ENCODE results near the gene SOD1. TPM values are rescaled to one million over a fixed set of nuclear protein-coding genes. Genes with fewer than 3 reads are reported as not detected.

Gene SOD1
- total RNA-seq, 1 donor from 2014 or later = 162 TPM

DNA sequence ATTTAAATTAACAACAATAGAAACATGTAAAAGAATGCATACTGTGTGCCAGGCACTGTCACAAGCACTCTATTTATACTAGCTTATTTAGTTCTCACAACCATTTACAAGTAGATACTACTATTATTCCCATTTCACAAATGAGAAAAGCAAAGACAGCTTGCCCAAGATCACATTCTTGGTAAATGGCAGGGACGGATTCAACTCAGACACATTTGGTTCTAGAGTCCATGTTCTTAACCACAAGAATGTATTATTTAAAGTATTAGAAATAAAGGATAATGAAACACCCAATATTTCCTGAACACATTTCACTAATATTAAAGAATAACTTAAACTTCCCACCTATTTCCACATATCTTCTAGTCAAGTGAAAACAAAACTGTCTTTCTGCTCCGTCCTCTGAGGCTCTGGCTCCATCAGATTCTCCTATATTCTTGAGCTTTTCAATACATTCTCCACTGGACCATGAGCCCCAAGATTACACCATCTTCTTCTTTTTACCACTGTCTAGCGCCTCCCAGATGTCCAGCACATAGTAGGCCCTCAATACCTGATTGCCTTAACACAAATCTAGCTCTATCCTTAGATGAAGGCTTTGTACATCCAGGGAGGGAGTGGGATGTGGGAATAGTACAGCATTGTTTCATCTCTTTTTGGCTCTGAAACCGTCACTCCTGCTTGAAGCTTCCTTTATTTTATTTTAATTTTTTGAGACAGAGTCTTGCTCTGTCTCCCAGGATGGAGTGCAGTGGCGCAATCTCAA lies 29.3 kb downstream of the SOD1 start:
- intact Hi-C loops (cut with DNase I) = no loop called here
- TF ChIP-seq POLR2AphosphoS5 (IDR thresholded peaks at IDR 0.05; ENCODE audit: insufficient read depth in 1 of 2, low read depth in 1 of 2) (no peak), CTCF (IDR thresholded peaks at IDR 0.05) (no peak), POLR2A (IDR thresholded peaks at IDR 0.05) (no peak)
- no peaks in the 10 kb centered on the region for H3K27me3 ChIP-seq
- no peaks in the 10 kb centered on the region for H3K9me3 ChIP-seq
- no peak overlapping the region for H3K4me3 ChIP-seq
- no peak overlapping the region for H3K27ac ChIP-seq
- H3K36me3 ChIP-seq = peaks cover 4 to 83% of the 10 kb centered on the region in 2 donors
- no peaks in the 10 kb centered on the region for H3K4me1 ChIP-seq
- DNase-seq (ENCODE audit: extremely low spot score in 2 of 2) = no peak

- Histone ChIP-seq H3K27ac (no peak overlapping the region), H3K36me3 (peaks cover 4 to 70% of the 10 kb centered on the region in 2 donors), H3K9me3 (no peaks in the 10 kb centered on the region), H3K4me1 (no peaks in the 10 kb centered on the region), H3K4me3 (no peak overlapping the region), H3K27me3 (no peaks in the 10 kb centered on the region)
- intact Hi-C loops (cut with DNase I) = no loop called here
- no peak for DNase-seq (ENCODE audit: extremely low spot score in 2 of 2)
- no peak for TF ChIP-seq POLR2AphosphoS5 (IDR thresholded peaks at IDR 0.05; ENCODE audit: insufficient read depth in 1 of 2, low read depth in 1 of 2)
- no peak for TF ChIP-seq CTCF (IDR thresholded peaks at IDR 0.05)
- no peak for TF ChIP-seq POLR2A (IDR thresholded peaks at IDR 0.05)
Measured at GRCh38 chr21:31693222-31693621, 33.7 kb downstream of the SOD1 start.

DNA sequence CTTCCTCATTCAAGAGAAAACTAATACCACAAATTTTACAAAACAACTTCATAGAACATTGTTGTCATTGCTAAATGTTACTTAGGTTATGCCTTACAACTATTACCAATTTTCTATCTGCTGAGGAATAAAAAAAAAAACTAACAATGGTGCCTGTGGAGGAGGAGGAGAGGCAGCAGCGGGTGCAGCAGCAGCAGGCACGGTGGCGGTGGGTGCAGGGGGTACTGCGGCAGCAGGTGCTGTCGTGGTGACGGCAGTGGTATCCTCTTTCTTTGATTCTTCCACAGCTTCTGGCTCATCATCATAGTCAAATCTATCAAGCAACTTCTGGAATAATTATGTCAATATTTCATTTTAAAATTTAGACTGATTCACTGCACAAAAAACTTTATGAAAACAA lies 36.9 kb downstream of the SOD1 start:
- TF ChIP-seq POLR2A (IDR thresholded peaks at IDR 0.05) (no peak), POLR2AphosphoS5 (IDR thresholded peaks at IDR 0.05; ENCODE audit: insufficient read depth in 1 of 2, low read depth in 1 of 2) (no peak), CTCF (IDR thresholded peaks at IDR 0.05) (no peak)
- H3K9me3 ChIP-seq = no peaks in the 10 kb centered on the region
- H3K27ac ChIP-seq = no peak overlapping the region
- H3K36me3 ChIP-seq = peaks cover 3 to 74% of the 10 kb centered on the region in 2 donors
- no peaks in the 10 kb centered on the region for H3K4me1 ChIP-seq
- intact Hi-C loops (cut with DNase I) = no loop called here
- no peaks in the 10 kb centered on the region for H3K27me3 ChIP-seq
- H3K4me3 ChIP-seq = no peak overlapping the region
- DNase-seq (ENCODE audit: extremely low spot score in 2 of 2) = no peak

DNA sequence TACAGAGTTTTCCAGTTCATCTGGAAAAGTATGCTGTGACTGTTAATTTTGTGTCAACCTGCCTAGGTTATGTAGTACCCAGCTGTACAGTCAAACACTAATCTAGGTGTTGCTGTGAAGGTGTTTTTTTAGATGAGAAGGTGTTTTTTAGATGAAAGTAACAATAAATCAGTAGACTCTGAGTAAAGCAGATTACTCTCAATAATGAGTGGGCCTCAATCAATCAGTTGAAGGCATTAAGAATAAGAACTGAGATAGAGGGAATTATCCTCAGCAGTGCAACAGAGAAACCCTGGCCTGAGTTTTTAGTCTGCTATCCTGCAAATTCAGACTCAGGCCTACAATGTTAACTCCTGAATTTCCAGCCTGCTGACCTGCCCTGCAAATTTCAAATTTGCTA lies 39.0 kb downstream of the SOD1 start:
- H3K36me3 ChIP-seq = peaks cover 0 to 70% of the 10 kb centered on the region in 2 donors
- H3K9me3 ChIP-seq = no peaks in the 10 kb centered on the region
- no peak overlapping the region for H3K4me3 ChIP-seq
- DNase-seq (ENCODE audit: extremely low spot score in 2 of 2) = no peak
- no peaks in the 10 kb centered on the region for H3K27me3 ChIP-seq
- H3K27ac ChIP-seq = no peak overlapping the region
- intact Hi-C loops (cut with DNase I) = no loop called here
- no peaks in the 10 kb centered on the region for H3K4me1 ChIP-seq
- no peak for TF ChIP-seq CTCF (IDR thresholded peaks at IDR 0.05)
- TF ChIP-seq POLR2AphosphoS5 (IDR thresholded peaks at IDR 0.05; ENCODE audit: insufficient read depth in 1 of 2, low read depth in 1 of 2) = no peak
- no peak for TF ChIP-seq POLR2A (IDR thresholded peaks at IDR 0.05)

DNA sequence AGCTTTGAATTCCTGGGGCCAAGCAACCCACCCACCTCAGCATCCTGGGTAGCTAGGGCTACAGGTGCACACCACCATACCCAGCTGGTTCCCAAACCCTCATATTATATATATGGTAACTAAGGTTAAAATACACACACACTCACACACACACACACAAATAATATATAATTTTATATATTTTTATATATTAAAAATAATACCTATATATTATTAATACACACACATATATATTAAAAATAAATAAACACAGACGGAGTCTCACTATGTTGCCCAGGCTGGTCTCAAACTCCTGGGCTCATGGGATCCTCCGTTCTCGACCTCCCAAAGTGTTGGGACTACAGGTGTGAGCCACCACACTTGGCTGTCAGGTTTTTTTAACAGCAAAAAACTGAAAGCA lies 40.5 kb downstream of the SOD1 start:
- DNase-seq (ENCODE audit: extremely low spot score in 2 of 2) = no peak
- no peak for TF ChIP-seq POLR2AphosphoS5 (IDR thresholded peaks at IDR 0.05; ENCODE audit: insufficient read depth in 1 of 2, low read depth in 1 of 2)
- no peak for TF ChIP-seq POLR2A (IDR thresholded peaks at IDR 0.05)
- no peak for TF ChIP-seq CTCF (IDR thresholded peaks at IDR 0.05)
- H3K27me3 ChIP-seq = no peaks in the 10 kb centered on the region
- no peak overlapping the region for H3K4me3 ChIP-seq
- H3K36me3 ChIP-seq = peaks cover 0 to 58% of the 10 kb centered on the region in 2 donors
- no peak overlapping the region for H3K27ac ChIP-seq
- H3K4me1 ChIP-seq = no peaks in the 10 kb centered on the region
- H3K9me3 ChIP-seq = no peaks in the 10 kb centered on the region
- intact Hi-C loops (cut with DNase I) = no loop called here

All from vagina (tissue), 2 donors.